ENCODE data around the gene SDC1. TPM values are rescaled to one million over a fixed set of nuclear protein-coding genes. Genes with fewer than 3 reads are reported as not detected.
"Not testable (repeated sequence)": the region's sequence is repeated elsewhere in the genome, so short reads cannot be mapped to it uniquely, and the experiment has no call there.

Gene SDC1
- total RNA-seq, 4 donors from 2014 or later: 21.9 to 28.0 (median 24.7) TPM

GRCh38 chr2:20257411-20257810, 32.5 kb upstream of the SDC1 start:
- intact Hi-C loops (cut with DNase I): no loop called here
- WGBS, 2 donors: 94 to 95% methylated on average over 1 of the region's 1 CpG
- Histone ChIP-seq H3K4me1 (no peaks in the 10 kb centered on the region), H3K27me3 (no peaks in the 10 kb centered on the region), H3K36me3 (peaks cover 40 to 43% of the 10 kb centered on the region in 2 donors), H3K27ac (no peak overlapping the region), H3K4me3 (replicated peaks in 1 of 3) (no peak overlapping the region), H3K9me3 (no peaks in the 10 kb centered on the region)
- DNase-seq: no peak
- no peak for TF ChIP-seq POLR2A (IDR thresholded peaks at IDR 0.05)
- TF ChIP-seq, protein P1, sequence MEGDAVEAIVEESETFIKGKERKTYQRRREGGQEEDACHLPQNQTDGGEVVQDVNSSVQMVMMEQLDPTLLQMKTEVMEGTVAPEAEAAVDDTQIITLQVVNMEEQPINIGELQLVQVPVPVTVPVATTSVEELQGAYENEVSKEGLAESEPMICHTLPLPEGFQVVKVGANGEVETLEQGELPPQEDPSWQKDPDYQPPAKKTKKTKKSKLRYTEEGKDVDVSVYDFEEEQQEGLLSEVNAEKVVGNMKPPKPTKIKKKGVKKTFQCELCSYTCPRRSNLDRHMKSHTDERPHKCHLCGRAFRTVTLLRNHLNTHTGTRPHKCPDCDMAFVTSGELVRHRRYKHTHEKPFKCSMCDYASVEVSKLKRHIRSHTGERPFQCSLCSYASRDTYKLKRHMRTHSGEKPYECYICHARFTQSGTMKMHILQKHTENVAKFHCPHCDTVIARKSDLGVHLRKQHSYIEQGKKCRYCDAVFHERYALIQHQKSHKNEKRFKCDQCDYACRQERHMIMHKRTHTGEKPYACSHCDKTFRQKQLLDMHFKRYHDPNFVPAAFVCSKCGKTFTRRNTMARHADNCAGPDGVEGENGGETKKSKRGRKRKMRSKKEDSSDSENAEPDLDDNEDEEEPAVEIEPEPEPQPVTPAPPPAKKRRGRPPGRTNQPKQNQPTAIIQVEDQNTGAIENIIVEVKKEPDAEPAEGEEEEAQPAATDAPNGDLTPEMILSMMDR (IDR thresholded peaks at IDR 0.05): no peak

- Histone ChIP-seq H3K36me3 (peaks cover 42 to 45% of the 10 kb centered on the region in 2 donors), H3K4me1 (no peaks in the 10 kb centered on the region), H3K27me3 (no peaks in the 10 kb centered on the region), H3K27ac (no peak overlapping the region), H3K9me3 (no peaks in the 10 kb centered on the region), H3K4me3 (replicated peaks in 1 of 3) (no peak overlapping the region)
- TF ChIP-seq, protein P1 (IDR thresholded peaks at IDR 0.05): no peak
- TF ChIP-seq POLR2A (IDR thresholded peaks at IDR 0.05): no peak
- 96% methylated on average over 4 of the region's 4 CpGs for WGBS, 2 donors
- intact Hi-C loops (cut with DNase I): no loop called here
- DNase-seq: no peak
These were observed 29.8 kb upstream of the SDC1 start for GRCh38 chr2:20254731-20255130.

DNA sequence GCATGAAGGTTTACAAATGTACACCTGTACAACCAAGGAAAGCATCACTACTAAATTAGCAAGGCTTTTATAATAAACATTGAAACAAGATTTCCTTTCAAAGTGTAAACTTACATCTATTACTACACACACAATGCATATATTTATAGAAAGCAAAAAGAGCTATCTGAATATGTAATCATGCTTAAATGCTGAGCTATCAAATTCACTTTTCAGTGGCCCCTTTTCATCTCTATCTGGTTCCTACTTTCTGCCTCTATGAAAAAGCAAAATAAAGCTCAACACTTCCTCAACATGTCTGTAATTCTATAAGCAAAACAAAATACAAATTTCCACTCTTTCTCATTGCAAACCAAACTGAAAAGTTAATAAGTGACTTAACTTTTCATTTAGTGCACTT, 25.5 kb upstream of the SDC1 start:
- Histone ChIP-seq H3K4me3 (replicated peaks in 1 of 3) (no peak overlapping the region), H3K27ac (no peak overlapping the region), H3K27me3 (no peaks in the 10 kb centered on the region), H3K36me3 (peaks cover 36 to 43% of the 10 kb centered on the region in 2 donors), H3K4me1 (no peaks in the 10 kb centered on the region), H3K9me3 (no peaks in the 10 kb centered on the region)
- DNase-seq: no peak
- TF ChIP-seq, protein P1 (IDR thresholded peaks at IDR 0.05): no peak
- TF ChIP-seq POLR2A (IDR thresholded peaks at IDR 0.05): no peak
- intact Hi-C loops (cut with DNase I): no loop called here

GRCh38 chr2:20249170-20249569, 24.2 kb upstream of the SDC1 start:
- DNase-seq: no peak
- TF ChIP-seq POLR2A (IDR thresholded peaks at IDR 0.05): no peak
- TF ChIP-seq, protein P1 (IDR thresholded peaks at IDR 0.05): no peak
- H3K9me3 ChIP-seq: no peaks in the 10 kb centered on the region
- 95 to 98% methylated on average over 6 of the region's 6 CpGs for WGBS, 2 donors
- H3K27me3 ChIP-seq: no peaks in the 10 kb centered on the region
- no peak overlapping the region for H3K4me3 ChIP-seq (replicated peaks in 1 of 3)
- H3K36me3 ChIP-seq: peaks cover 28 to 32% of the 10 kb centered on the region in 2 donors
- no peak overlapping the region for H3K27ac ChIP-seq
- H3K4me1 ChIP-seq: no peaks in the 10 kb centered on the region
- intact Hi-C loops (cut with DNase I): no loop called here

DNA sequence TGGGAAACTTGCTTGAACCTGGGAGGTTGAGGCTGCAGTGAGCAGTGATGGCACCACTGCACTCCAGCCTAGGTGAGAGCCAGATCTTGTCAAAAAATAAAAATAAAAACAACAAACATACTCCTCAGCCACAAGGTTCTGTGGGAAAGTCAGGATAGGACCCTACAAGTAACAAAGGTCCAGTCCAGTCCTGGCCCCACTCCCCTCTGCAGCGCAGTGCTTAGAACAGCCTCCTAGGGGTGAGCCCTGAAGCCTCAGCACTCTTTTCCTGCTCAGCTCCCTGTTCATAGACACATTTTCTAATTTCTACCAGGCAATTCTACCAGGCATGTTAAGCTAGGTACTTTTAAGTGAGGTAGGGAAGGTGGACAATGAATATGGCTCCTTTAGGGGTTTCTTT, 22.2 kb upstream of the SDC1 start:
- intact Hi-C loops (cut with DNase I): no loop called here
- TF ChIP-seq, protein P1 (IDR thresholded peaks at IDR 0.05): no peak
- TF ChIP-seq POLR2A (IDR thresholded peaks at IDR 0.05): no peak
- Histone ChIP-seq H3K4me3 (replicated peaks in 1 of 3) (no peak overlapping the region), H3K36me3 (peaks cover 12 to 14% of the 10 kb centered on the region in 2 donors), H3K9me3 (no peaks in the 10 kb centered on the region), H3K4me1 (peaks cover 0 to 8% of the 10 kb centered on the region in 2 donors), H3K27me3 (no peaks in the 10 kb centered on the region), H3K27ac (no peak overlapping the region)
- DNase-seq: no peak
- 91 to 94% methylated on average over 1 of the region's 1 CpG for WGBS, 2 donors

DNA sequence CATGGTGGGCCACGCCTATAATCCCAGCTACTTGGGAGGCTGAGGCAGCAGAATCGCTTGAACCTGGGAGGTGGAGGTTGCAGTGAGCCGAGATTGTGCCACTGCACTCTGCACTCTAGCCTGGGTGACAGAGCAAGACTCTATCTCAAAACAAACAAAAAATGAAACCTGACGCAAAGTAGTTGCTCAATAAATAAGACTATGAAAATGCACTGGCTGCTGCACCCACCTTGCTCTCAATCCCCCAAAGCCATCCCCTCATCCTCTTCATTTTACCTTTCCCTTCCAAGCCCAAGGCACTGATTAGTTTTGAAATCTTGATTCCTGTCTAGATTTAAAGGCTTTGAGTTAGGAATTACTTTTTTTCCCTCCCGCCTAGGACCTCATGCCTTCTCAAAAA, 18.7 kb upstream of the SDC1 start:
- 85 to 89% methylated on average over 5 of the region's 5 CpGs for WGBS, 2 donors
- H3K9me3 ChIP-seq; intact Hi-C loops (cut with DNase I); H3K27me3 ChIP-seq; H3K4me1 ChIP-seq; H3K36me3 ChIP-seq; H3K4me3 ChIP-seq (replicated peaks in 1 of 3); DNase-seq: not testable (repeated sequence)
- H3K27ac ChIP-seq: peak overlapping the region in 1 of 3 donors; percentile 74

All from thyroid gland (tissue), 4 donors.